ENCODE measurements around the gene FAM163B.

DNA sequence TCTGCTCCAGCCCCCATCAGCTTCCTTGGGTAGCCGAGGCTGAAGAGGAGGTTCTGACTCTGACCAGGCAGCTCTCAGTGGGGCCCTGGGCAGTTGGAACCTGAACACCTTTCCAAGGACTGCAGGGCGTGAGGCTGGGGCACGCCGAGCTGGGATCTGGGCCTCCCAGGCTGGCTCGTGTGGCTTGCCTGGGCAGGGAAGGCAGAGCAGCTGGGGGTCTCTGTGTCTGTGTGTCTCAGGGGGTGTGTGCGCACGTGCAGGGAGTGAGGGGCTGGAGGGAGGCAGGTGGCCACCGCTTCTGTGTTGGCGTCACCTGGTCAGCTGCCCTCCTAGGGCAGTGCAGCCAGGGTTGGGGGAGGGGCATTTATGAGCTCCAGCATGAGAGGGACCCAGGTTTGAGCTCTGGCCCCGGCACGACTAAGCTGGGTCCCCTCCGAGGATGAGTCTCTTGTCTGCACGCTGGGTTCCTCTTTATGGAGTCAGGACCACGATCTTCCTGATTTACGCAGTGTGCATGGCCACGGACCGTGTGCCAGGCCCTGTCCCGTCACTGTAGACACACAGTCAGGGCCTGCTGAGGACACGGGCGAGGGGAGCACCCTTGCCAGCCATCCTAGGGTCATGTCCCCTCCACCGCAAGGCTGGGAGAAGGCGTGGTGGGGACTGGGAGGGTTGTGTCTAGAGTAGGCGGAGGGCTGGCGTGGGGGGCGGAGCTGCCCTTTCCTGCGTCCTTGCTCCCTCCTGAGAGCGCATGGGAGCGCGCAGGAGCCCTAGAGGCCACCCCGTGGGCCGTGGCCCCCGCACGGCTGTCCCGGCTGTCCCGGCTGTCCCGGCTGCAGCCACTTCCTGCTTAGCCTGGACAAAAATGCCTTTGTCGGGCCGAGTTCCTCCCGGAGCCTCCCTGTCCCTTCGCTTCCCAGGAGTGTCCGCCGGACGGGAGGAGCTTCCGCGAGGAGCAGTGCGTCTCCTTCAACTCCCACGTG, 70.0 kb downstream of the FAM163B start:
- no peak for TF ChIP-seq POLR2A (IDR thresholded peaks at IDR 0.05)
- TF ChIP-seq, protein P1, sequence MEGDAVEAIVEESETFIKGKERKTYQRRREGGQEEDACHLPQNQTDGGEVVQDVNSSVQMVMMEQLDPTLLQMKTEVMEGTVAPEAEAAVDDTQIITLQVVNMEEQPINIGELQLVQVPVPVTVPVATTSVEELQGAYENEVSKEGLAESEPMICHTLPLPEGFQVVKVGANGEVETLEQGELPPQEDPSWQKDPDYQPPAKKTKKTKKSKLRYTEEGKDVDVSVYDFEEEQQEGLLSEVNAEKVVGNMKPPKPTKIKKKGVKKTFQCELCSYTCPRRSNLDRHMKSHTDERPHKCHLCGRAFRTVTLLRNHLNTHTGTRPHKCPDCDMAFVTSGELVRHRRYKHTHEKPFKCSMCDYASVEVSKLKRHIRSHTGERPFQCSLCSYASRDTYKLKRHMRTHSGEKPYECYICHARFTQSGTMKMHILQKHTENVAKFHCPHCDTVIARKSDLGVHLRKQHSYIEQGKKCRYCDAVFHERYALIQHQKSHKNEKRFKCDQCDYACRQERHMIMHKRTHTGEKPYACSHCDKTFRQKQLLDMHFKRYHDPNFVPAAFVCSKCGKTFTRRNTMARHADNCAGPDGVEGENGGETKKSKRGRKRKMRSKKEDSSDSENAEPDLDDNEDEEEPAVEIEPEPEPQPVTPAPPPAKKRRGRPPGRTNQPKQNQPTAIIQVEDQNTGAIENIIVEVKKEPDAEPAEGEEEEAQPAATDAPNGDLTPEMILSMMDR (IDR thresholded peaks at IDR 0.05 in 8 of 11, conservative IDR thresholded peaks at IDR 0.05 in 3 of 11): no peak
